A673 (cell line): ENCODE results near the gene PSMD13. TPM values are rescaled to one million over a fixed set of nuclear protein-coding genes. Genes with fewer than 3 reads are reported as not detected.

ENCODE experiments used
- BruUV-seq: library from RNA; stranded (reverse); fragments of 400-500 nt; replicated peaks from 2 replicates; lab custom pipeline; 2021; lab: Mats Ljungman, UMichigan
- CTCF ChIA-PET: fragments of 300-600 bp; sonication (Branson Sonifier 250); formaldehyde crosslinking; loops from one replicate; lab custom pipeline; 2022; ENCODE audit warnings: antibody characterized with exemption; lab: Charles Lee
- POLR2A ChIA-PET: fragments of 300-600 bp; sonication (Branson Sonifier 250); formaldehyde crosslinking; loops from one replicate; lab custom pipeline; 2022; ENCODE audit warnings: antibody characterized with exemption; ENCODE audit not compliant: low non-redundant PET; lab: Charles Lee
- DNase-seq: peaks from one replicate; pipeline ENCODE4 v3.0.0-alpha.2; 2015; ENCODE audit warnings: low spot score
- H3K27ac ChIP-seq: fragments of 200-600 bp; sonication (generic); 2 replicates; pipeline ENCODE4 v1.5.1; 2016; ENCODE audit warnings: mixed run types, low read depth, mild to moderate bottlenecking, mixed read lengths, antibody characterized with exemption, low read length; ENCODE audit not compliant: poor library complexity, severe bottlenecking
- H3K27me3 ChIP-seq: fragments of 200-600 bp; sonication (generic); replicated peaks from 2 replicates; pipeline ENCODE4 v1.6.1; 2017; ENCODE audit warnings: mixed run types, low read depth, mild to moderate bottlenecking, mixed read lengths, antibody characterized with exemption, low read length; ENCODE audit not compliant: insufficient read depth, poor library complexity
- H3K36me3 ChIP-seq: fragments of 200-600 bp; sonication (generic); 2 replicates; pipeline ENCODE4 v1.6.1; 2016; ENCODE audit warnings: mixed run types, mild to moderate bottlenecking, mixed read lengths, antibody characterized with exemption, low read length; ENCODE audit not compliant: insufficient read depth, poor library complexity, severe bottlenecking
- H3K4me1 ChIP-seq: fragments of 200-600 bp; sonication (generic); 2 replicates; pipeline ENCODE4 v1.6.1; 2017; ENCODE audit warnings: mixed run types, mild to moderate bottlenecking, mixed read lengths, antibody characterized with exemption, low read length; ENCODE audit not compliant: insufficient read depth, poor library complexity, severe bottlenecking
- H3K4me3 ChIP-seq: fragments of 200-600 bp; sonication (generic); 2 replicates; pipeline ENCODE4 v1.5.1; 2016; ENCODE audit warnings: low read depth, mixed run types, mild to moderate bottlenecking, mixed read lengths, low read length; ENCODE audit not compliant: poor library complexity, severe bottlenecking
- H3K9me3 ChIP-seq: fragments of 200-600 bp; sonication (generic); 2 replicates; pipeline ENCODE4 v1.6.1; 2016; ENCODE audit warnings: mixed run types, low read depth, mild to moderate bottlenecking, mixed read lengths, antibody characterized with exemption, low read length; ENCODE audit not compliant: poor library complexity, severe bottlenecking
- CTCF ChIP-seq: fragments of 300-800, 200-600 bp; sonication (generic); conservative IDR thresholded peaks from 2 replicates; pipeline ENCODE4 v1.5.1; 2017; ENCODE audit warnings: low read depth, mild to moderate bottlenecking, antibody characterized with exemption, low read length, moderate library complexity, mixed read lengths
- EZH2 ChIP-seq: fragments of 200-600 bp; sonication (generic); IDR thresholded peaks from 2 replicates; pipeline ENCODE4 v1.6.1; 2017; ENCODE audit warnings: borderline replicate concordance, low read depth, mild to moderate bottlenecking, mixed read lengths, antibody characterized with exemption, low read length; ENCODE audit not compliant: poor library complexity, severe bottlenecking
- intact Hi-C: fragments of 100-400 bp; cut with micrococcal nuclease; formaldehyde crosslinking; loops from one replicate; pipeline ENCODE4 v1.10.0; 2022; ENCODE audit not compliant: unreplicated experiment
- total RNA-seq: library from RNA; stranded (reverse); gene quantifications from 2 replicates; pipeline ENCODE4 v1.2.3, GENCODE V29; 2021

PSMD13 gene
- total RNA-seq, 1 experiment from 2014 or later: 199 TPM

- Histone ChIP-seq H3K36me3 (peaks cover 32% of the 10 kb centered on the region), H3K4me3 (no peak overlapping the region), H3K9me3 (no peaks in the 10 kb centered on the region), H3K27ac (no peak overlapping the region), H3K27me3 (no peaks in the 10 kb centered on the region), H3K4me1 (no peaks in the 10 kb centered on the region)
- POLR2A ChIA-PET: no interaction called here
- DNase-seq: no peak
- BruUV-seq: no TSS peak
- TF ChIP-seq EZH2 (no peak), CTCF (no peak)
- CTCF ChIA-PET: no interaction called here
- intact Hi-C loops: loop anchor here (10.0 kb wide), 1 partner anchor 101 kb away; no protein-coding TSS in a partner anchor
Measured at GRCh38 chr11:253886-254270, 17.1 kb downstream of the PSMD13 start.

GRCh38 chr11:255176-255575, 18.4 kb downstream of the PSMD13 start:
- Histone ChIP-seq H3K27me3 (no peaks in the 10 kb centered on the region), H3K9me3 (no peaks in the 10 kb centered on the region), H3K27ac (no peak overlapping the region), H3K36me3 (peaks cover 26% of the 10 kb centered on the region), H3K4me3 (no peak overlapping the region), H3K4me1 (no peaks in the 10 kb centered on the region)
- intact Hi-C loops: loop anchor here (10.0 kb wide), 1 partner anchor 100 kb away; no protein-coding TSS in a partner anchor
- TF ChIP-seq EZH2: no peak
- TF ChIP-seq CTCF: no peak
- ChIA-PET POLR2A (no interaction called here), CTCF (no interaction called here)
- BruUV-seq: no TSS peak
- DNase-seq: no peak

- CTCF ChIA-PET: no interaction called here
- DNase-seq: no peak
- Histone ChIP-seq H3K36me3 (peaks cover 21% of the 10 kb centered on the region), H3K27me3 (no peaks in the 10 kb centered on the region), H3K4me3 (no peak overlapping the region), H3K9me3 (no peaks in the 10 kb centered on the region), H3K27ac (no peak overlapping the region), H3K4me1 (no peaks in the 10 kb centered on the region)
- no peak for TF ChIP-seq CTCF
- TF ChIP-seq EZH2: no peak
- intact Hi-C loops: loop anchor here (10.0 kb wide), 1 partner anchor 99 kb away; no protein-coding TSS in a partner anchor
- POLR2A ChIA-PET: no interaction called here
- BruUV-seq: no TSS peak
Measured at GRCh38 chr11:255816-256215, 19.0 kb downstream of the PSMD13 start.
